Activated CD4-positive, alpha-beta T cell treated with anti-CD3 and anti-CD28 coated beads for 36 hours (primary cell): ENCODE data around the gene MAPK12. TPM values are rescaled to one million over a fixed set of nuclear protein-coding genes. Genes with fewer than 3 reads are reported as not detected.

ENCODE experiments used
- ATAC-seq: fragments of 200-7000 bp; cut with Tn5 transposase; one replicate; pipeline ENCODE4 v1.10.0; 2021; ENCODE audit warnings: mild to moderate bottlenecking, moderate library complexity
- CTCF ChIA-PET: fragments of 350-600 bp; sonication (Branson Sonifier 250); formaldehyde crosslinking; loops from one replicate; lab custom pipeline; 2021; ENCODE audit warnings: antibody characterized with exemption; lab: Charles Lee
- POLR2A ChIA-PET: fragments of 350-600 bp; sonication (Branson Sonifier 250); formaldehyde crosslinking; loops from one replicate; lab custom pipeline; 2021; ENCODE audit warnings: antibody characterized with exemption, inconsistent platforms; lab: Charles Lee
- DNase-seq: peaks from one replicate; pipeline ENCODE4 v3.0.0-alpha.2; 2020
- H3K27ac Mint-ChIP-seq: one replicate; pipeline ENCODE4 v1.8.0; 2021; ENCODE audit warnings: mixed read lengths
- H3K27me3 Mint-ChIP-seq: one replicate; pipeline ENCODE4 v1.8.0; 2021; ENCODE audit warnings: mixed read lengths
- H3K36me3 Mint-ChIP-seq: one replicate; pipeline ENCODE4 v1.8.0; 2021; ENCODE audit warnings: low read depth, mixed read lengths
- H3K4me1 Mint-ChIP-seq: one replicate; pipeline ENCODE4 v1.8.0; 2021; ENCODE audit warnings: mixed read lengths
- H3K4me3 Mint-ChIP-seq: one replicate; pipeline ENCODE4 v1.8.0; 2021; ENCODE audit warnings: mild to moderate bottlenecking, moderate library complexity, mixed read lengths
- H3K9me3 Mint-ChIP-seq: one replicate; pipeline ENCODE4 v1.8.0; 2021; ENCODE audit warnings: low read depth, mixed read lengths
- intact Hi-C, 2 experiments: fragments of 100-400 bp; cut with DNase I in 1 of 2; cut with micrococcal nuclease in 1 of 2; formaldehyde crosslinking; loops; one replicate each; pipeline versions ENCODE4 v1.14.2 to v1.15.1; 2022 to 2024; cut with DNase I, micrococcal nuclease
- total RNA-seq, 2 experiments: library from RNA; stranded (reverse); gene quantifications; one replicate each; pipeline ENCODE4 v1.2.3, GENCODE V29; 2021

MAPK12 gene
- total RNA-seq, 2 experiments from 2014 or later, result 5.4 to 8.1 TPM

DNA sequence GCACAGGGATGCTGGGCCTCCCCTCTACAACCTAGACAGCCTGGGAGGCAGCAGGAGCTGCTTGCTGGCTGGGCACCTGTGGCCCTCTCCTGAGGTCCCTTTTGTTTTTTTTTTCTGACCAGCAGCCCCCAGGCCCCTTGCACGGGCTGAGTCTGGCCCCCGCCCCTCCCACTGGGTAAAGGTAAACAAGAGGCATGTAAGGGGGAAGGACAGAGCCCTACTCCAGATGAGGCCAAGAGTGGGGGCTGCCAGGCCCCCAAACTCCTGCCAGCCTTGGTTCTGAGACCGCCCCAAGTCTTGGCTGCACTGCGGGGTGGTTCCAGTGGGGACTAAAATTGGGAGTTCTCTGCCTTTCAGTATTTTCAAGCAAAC lies 36.8 kb upstream of the MAPK12 start:
- ChIA-PET POLR2A (no interaction called here), CTCF (interaction anchor here (0.6 kb wide), 1 partner anchor 45 kb away, joined by 3 read pairs; no protein-coding TSS in a partner anchor)
- H3K36me3 Mint-ChIP-seq, result no peaks in the 10 kb centered on the region
- DNase-seq, result no peak
- no peak overlapping the region for H3K27ac Mint-ChIP-seq
- H3K4me3 Mint-ChIP-seq, result no peak overlapping the region
- intact Hi-C loops, result no loop called here
- H3K27me3 Mint-ChIP-seq, result peaks cover 25% of the 10 kb centered on the region
- H3K4me1 Mint-ChIP-seq, result no peaks in the 10 kb centered on the region
- ATAC-seq, result no peak
- H3K9me3 Mint-ChIP-seq, result no peaks in the 10 kb centered on the region

DNA sequence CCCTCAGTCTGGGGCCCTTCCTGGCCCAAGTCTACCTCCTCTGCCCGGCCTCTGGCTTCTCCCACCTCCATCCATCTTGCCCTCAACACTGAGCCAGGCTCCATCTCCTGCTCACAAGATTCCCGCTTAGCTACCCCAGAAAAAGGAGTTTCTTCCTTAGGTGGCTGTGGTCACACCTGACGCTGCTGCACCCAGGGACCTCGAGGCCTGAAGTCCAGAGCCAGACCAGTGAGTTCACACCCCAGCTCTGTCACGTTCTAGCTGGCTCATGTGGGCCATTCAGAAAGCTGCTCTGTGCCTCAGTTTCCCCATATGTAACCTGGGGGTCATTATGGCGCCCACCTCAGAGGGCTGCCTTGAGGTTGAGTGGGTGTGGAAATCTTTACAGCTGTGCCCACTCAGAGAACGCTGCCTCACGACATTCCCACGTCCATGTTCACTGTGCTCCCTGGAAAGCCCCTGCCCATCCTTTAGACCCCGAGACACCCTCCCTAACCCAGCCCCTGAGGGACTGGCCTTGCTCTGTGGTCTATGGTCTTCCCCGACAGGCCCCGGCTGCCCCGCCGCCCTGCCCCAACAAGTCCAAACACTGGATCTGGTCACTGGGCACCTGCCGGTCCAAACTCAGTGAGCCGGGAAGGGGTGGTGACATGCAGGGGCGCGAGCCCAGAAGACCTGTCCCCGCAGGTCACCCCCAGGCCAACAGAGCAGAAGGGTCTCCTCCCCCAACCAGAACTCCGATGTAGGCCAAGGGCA lies 36.2 kb upstream of the MAPK12 start:
- Mint-ChIP-seq H3K36me3 (no peaks in the 10 kb centered on the region), H3K4me1 (peaks cover 3% of the 10 kb centered on the region), H3K27ac (no peak overlapping the region), H3K4me3 (no peak overlapping the region), H3K9me3 (no peaks in the 10 kb centered on the region), H3K27me3 (peaks cover 24% of the 10 kb centered on the region)
- ChIA-PET CTCF (no interaction called here), POLR2A (no interaction called here)
- intact Hi-C loops, result no loop called here
- no peak for ATAC-seq
- no peak for DNase-seq

GRCh38 chr22:50296658-50297490 lies 35.4 kb upstream of the MAPK12 start:
- ChIA-PET CTCF (interaction anchor here (0.7 kb wide), 1 partner anchor 285 kb away, joined by 3 read pairs; no protein-coding TSS in a partner anchor), POLR2A (no interaction called here)
- Mint-ChIP-seq H3K4me1 (peaks cover 5% of the 10 kb centered on the region), H3K9me3 (no peaks in the 10 kb centered on the region), H3K36me3 (no peaks in the 10 kb centered on the region), H3K27ac (no peak overlapping the region), H3K4me3 (no peak overlapping the region), H3K27me3 (peaks cover 31% of the 10 kb centered on the region)
- ATAC-seq (no peak), DNase-seq (no peak)
- intact Hi-C loops, result no loop called here

DNA sequence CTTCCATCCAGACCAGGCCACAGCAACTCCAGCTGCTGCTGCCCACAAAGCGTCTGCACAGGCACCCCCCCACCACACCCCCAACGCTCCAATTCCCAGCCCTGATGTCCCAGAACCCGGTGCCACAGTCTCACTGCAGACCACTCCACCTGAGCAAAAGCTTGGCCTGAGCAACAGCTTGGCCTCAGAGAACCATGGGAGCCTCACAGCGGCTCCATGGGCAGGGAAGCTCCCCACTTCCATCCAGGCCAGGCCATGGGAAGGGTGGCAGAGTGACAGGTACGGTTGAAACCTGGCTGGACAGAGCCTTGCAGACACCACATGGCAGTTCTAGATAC lies 32.8 kb upstream of the MAPK12 start:
- Mint-ChIP-seq H3K36me3 (no peaks in the 10 kb centered on the region), H3K27me3 (peaks cover 38% of the 10 kb centered on the region), H3K27ac (no peak overlapping the region), H3K9me3 (no peaks in the 10 kb centered on the region), H3K4me1 (peaks cover 5% of the 10 kb centered on the region), H3K4me3 (no peak overlapping the region)
- intact Hi-C loops, result no loop called here
- ChIA-PET POLR2A (interaction anchor here (0.6 kb wide), 1 partner anchor 1860 kb away, joined by 3 read pairs; no protein-coding TSS in a partner anchor), CTCF (interaction anchor here (0.6 kb wide), 1 partner anchor 106 kb away, joined by 3 read pairs; no protein-coding TSS in a partner anchor)
- no peak for DNase-seq
- ATAC-seq, result no peak

DNA sequence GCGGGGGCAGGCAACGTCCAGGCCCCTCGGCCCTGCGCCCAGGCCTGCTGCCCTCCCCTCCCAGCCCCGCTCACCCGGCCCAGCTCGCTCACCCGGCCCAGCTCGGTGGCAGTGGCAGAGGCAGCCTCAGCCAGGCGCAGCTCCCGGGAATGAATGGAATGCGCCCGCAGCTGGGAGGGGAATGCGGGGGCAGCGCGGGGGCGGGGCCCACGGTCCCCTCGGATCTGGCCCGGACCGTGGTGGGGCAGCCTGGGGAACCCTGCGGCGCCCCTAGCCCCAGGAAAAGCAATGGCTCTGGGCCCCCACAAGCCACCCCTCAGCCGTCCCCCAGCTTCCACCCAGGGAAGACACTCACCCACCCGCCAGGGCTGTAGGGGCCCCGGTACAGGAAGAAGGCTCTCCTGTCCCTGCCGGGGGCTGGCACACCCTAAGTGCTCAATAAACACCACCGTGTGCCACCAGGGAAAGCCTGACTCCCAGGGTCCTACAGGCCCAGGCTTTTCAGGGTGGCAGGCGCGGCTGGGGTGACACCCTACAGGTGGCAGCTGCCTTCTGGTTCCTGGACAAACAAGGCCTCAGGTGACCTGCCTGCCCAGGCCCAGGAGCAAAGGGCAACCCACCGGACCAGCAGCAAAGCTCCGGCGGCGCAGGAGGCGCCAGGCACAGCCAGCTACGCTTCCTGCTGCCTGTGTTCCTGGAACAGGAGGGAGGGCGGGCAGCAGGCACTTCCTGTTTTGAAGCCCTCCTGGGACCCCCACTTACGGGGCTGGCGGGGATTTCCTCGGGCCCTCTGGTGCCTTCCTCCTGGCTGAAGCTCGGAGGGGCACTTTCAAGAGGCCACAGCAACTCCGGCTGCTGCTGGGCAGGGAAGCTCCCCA lies 32.2 kb upstream of the MAPK12 start:
- ATAC-seq (peak; percentile 23), DNase-seq (no peak)
- Mint-ChIP-seq H3K9me3 (no peaks in the 10 kb centered on the region), H3K36me3 (no peaks in the 10 kb centered on the region), H3K27me3 (peaks cover 38% of the 10 kb centered on the region), H3K4me3 (no peak overlapping the region), H3K27ac (no peak overlapping the region), H3K4me1 (peaks cover 5% of the 10 kb centered on the region)
- ChIA-PET CTCF (interaction anchor here (0.6 kb wide), 2 partner anchors 106 to 136 kb away, joined by 3 read pairs; no protein-coding TSS in a partner anchor), POLR2A (interaction anchor here (0.5 to 0.6 kb wide), 2 partner anchors 257 to 1859 kb away, joined by 3 to 4 read pairs; no protein-coding TSS in a partner anchor)
- intact Hi-C loops, result no loop called here

DNA sequence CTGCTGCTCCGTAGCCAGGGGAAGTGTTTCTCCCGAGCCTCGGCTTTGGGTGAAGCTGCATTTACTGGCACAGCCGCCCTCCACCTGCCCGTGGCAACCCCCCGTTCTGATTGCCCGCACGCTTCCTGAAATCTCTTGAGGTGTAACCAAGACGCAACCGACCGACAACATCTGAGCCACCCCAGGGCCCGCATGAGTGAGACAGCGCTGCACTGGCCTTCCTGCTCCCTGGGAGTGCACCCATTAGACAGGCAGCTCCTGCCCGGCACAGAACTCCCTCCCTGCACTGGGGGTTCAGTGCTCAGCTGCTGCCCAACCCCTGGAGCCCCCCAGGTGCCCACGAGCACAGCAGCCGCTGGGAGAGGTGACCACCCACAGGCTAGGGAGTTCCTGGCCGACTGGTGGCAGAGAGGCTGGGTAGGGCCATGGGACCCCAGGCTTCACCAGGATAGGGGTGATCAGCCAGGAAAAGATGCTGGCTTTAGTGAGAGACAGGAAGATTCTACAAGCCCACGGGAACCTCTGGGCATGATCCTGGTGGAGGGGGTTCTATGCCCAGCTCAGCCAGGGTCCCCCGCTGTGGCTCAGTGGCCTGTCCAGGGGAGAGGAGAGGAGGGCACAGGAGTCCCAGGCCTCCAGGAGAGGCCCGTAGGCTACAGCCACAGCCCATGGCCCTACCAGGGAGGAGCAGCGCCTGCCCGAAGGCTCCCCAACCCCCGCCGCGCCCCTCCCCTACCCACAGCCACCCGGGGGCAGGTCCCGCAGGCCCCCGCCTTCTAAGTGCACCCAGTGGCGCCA lies 31.4 kb upstream of the MAPK12 start:
- ChIA-PET CTCF (interaction anchor here (0.6 to 0.7 kb wide), 3 partner anchors 26 to 734 kb away, joined by 3 read pairs; no protein-coding TSS in a partner anchor), POLR2A (interaction anchor here (0.5 kb wide), 1 partner anchor 256 kb away, joined by 4 read pairs; no protein-coding TSS in a partner anchor)
- Mint-ChIP-seq H3K36me3 (no peaks in the 10 kb centered on the region), H3K4me3 (no peak overlapping the region), H3K27ac (no peak overlapping the region), H3K9me3 (no peaks in the 10 kb centered on the region), H3K4me1 (peaks cover 5% of the 10 kb centered on the region), H3K27me3 (peaks cover 34% of the 10 kb centered on the region)
- DNase-seq, result no peak
- intact Hi-C loops, result no loop called here
- no peak for ATAC-seq

DNA sequence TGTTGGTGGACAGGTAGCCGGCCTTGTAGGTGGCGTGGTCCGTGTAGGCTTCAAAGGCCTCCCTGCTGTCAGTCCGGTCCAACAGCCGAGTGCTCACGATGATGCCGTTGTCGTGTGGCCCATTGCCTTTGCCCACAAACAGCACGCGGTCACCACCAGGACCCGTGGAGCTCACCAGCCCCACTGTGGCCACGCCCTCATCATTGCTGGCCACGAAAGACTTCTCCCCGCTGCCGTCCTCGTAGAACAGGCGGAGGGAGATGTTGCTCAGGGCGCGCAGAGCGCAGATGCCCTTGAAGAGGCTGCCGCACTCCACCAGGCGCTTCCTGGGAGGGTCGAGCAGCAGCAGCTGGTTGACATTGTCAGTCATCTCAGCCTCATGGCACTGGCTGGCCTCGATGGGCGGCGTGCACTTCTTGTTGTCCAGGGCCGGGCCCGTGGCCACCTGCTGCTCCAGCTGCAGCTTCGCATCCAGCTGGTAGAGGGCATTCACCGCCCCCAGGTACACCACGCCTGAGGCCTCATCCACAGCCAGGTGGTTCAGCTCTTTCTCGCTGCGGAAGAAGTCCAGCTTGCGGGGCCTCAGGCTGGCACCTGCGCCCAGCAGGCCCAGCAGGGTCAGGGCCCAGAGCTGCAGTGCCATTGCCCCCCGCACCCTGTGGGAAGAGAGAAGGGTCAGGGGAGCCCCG lies 28.6 kb upstream of the MAPK12 start:
- Mint-ChIP-seq H3K27ac (no peak overlapping the region), H3K36me3 (no peaks in the 10 kb centered on the region), H3K4me1 (peaks cover 5% of the 10 kb centered on the region), H3K4me3 (no peak overlapping the region), H3K27me3 (peaks cover 24% of the 10 kb centered on the region), H3K9me3 (no peaks in the 10 kb centered on the region)
- ATAC-seq (no peak), DNase-seq (no peak)
- ChIA-PET CTCF (no interaction called here), POLR2A (interaction anchor here (0.6 kb wide), 1 partner anchor 15 kb away, joined by 3 read pairs; no protein-coding TSS in a partner anchor)
- intact Hi-C loops, result no loop called here

DNA sequence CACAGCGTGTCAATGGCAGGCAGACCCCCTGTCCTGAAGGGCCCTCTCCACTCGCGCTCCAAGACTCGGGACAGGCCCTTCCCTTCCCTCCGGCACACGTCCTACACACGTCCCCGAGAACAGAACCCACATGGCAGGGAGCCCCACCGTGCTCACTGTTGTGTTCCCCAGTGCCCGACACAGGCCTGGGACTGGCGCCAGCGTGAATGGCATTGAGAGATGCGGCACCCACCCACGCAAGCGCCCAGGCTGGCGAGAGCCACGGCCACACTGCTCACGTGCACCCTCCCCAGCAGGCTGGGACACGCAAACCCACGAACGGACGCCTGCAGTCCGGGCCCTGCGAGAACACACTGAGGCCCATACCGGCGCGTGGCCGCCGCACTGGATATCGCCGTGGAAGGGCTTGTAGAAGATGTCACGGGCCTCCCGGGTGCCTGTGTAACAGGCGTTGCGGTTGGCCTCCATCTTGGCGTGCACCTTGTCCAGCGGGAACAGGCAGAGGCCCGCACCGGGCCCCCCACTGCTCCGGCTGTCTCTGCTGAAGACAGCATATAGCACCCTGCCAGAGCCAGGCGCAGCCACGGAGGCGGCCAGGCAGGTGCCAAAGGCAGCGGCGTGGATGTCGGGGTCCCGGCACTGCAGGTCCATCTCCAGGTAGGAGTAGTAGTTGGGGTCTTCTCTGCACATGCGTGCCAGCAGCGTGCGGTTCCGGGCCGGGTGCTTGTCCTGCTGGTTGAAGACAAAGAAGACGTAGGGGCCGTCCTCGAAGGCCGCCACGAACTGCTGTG lies 27.9 kb upstream of the MAPK12 start:
- H3K4me3 Mint-ChIP-seq, result no peak overlapping the region
- H3K27ac Mint-ChIP-seq, result no peak overlapping the region
- H3K4me1 Mint-ChIP-seq, result peaks cover 5% of the 10 kb centered on the region
- no peaks in the 10 kb centered on the region for H3K36me3 Mint-ChIP-seq
- H3K27me3 Mint-ChIP-seq, result peaks cover 22% of the 10 kb centered on the region
- POLR2A ChIA-PET, result no interaction called here
- no peaks in the 10 kb centered on the region for H3K9me3 Mint-ChIP-seq
- intact Hi-C loops, result no loop called here
- ATAC-seq, result no peak
- DNase-seq, result no peak
- CTCF ChIA-PET, result no interaction called here

GRCh38 chr22:50287731-50288130 lies 26.2 kb upstream of the MAPK12 start:
- H3K4me1 Mint-ChIP-seq, result peaks cover 3% of the 10 kb centered on the region
- no peak overlapping the region for H3K4me3 Mint-ChIP-seq
- DNase-seq (no peak), ATAC-seq (no peak)
- H3K27me3 Mint-ChIP-seq, result peaks cover 17% of the 10 kb centered on the region
- no peaks in the 10 kb centered on the region for H3K9me3 Mint-ChIP-seq
- ChIA-PET CTCF (no interaction called here), POLR2A (no interaction called here)
- no peaks in the 10 kb centered on the region for H3K36me3 Mint-ChIP-seq
- no peak overlapping the region for H3K27ac Mint-ChIP-seq
- intact Hi-C loops, result no loop called here
